Fibroblast of upper back skin (primary cell): ENCODE results near the gene CD200R1L.
"Not testable (repeated sequence)": the region's sequence is repeated elsewhere in the genome, so short reads cannot be mapped to it uniquely, and the experiment has no call there.

ENCODE experiments used
- DNase-seq: peaks from one replicate; pipeline ENCODE4 v3.0.0-alpha.2; 2013

The CD200R1L gene, protein sequence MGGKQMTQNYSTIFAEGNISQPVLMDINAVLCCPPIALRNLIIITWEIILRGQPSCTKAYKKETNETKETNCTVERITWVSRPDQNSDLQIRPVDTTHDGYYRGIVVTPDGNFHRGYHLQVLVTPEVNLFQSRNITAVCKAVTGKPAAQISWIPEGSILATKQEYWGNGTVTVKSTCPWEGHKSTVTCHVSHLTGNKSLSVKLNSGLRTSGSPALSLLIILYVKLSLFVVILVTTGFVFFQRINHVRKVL

DNA sequence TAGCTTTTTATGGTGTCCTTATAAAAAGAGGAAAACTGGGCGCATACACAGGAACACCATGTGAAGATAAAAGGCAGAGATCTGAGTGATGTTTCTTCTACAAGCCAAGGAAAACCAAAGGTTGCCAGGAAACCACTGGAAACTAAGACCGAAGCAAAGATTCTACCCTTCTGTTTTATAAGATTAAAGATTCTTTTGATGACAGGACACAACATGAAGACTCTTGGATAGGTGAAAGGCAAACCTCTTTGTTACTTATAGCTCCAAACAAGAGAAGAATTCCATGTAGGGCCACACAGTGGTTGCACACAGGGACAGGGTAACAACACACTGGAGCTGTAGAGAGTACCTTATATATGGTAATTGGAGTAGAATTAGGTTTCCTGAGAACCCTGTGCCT lies at the start of gene CD200R1L:
Gene CD200R1L, minus strand, starts transcription at position 101 of the 400 bp plus-strand sequence. CDS start 17,497 bp downstream, outside the sequence.
- no peak for DNase-seq

DNA sequence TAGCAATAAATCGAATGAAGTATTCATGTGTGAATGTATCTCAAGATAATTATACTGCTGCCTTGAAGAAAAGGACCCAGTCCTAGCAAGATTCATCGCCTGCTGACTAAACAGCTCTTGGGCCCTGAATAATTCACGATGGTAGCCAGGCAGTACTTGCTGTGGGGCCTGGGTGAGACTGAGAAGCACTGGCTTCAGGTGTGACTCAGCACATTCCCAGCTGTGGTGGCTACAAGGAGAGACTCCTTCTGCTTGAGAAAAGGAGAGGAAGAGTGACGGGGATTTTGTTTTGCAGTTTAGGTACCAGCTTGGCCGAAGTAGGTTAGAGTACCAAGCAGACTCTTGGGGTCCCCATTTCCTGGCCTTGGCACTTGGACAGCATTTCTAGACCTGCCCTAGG lies 47.6 kb upstream of the CD200R1L start:
- DNase-seq: peak; percentile 58

DNA sequence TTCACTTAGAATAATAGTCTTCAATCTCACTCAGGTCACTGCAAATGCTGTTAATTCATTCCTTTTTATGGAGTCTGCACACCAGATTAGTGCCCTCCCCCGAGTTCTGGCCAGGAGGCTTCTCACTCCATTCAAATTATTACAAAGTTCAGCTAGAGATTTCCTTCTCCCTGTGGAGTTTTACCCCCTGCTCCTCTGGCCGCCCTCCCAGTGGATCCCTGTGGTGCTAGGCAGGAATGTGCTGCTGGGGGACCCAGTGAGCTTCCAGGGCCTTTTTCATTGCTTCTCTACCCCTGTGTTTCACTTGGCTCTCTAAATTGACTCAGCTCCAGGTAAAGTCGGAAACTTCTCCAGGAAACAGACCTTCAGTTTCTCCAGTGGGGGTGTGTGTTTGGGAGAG lies 42.7 kb upstream of the CD200R1L start:
- DNase-seq: peak; percentile 46

DNA sequence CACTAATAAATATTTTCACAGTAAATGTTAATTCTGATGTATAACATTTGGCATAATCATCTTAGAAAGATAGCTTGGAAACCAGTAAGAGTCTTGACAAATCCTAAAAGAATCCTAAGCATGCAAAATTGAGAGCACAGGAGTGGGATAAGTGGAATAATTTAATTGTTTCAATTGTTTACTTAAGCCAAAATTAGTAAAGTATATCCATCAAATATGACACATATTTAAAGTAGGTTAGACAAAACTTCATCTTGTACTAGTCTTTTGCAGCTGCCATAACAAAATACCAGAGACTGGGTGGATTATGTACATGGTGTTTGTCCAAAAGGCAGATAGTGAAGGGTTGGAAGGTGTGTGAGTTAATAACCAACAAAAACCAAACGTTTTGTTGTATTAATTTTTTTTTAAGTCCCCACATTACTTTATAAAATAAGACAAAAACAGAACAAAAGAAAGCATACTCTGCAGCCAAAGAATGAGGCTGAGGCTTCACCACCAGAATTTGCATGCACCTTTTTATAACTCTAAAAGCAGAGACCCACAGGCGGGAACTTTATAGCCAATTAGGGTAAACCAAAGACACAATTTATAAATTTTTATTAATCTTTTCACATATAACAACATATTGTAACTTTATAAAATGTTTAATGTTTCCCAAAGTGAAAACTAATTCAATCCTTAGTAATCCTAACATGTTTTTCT lies 41.9 kb upstream of the CD200R1L start:
- peak; percentile 46 for DNase-seq

DNA sequence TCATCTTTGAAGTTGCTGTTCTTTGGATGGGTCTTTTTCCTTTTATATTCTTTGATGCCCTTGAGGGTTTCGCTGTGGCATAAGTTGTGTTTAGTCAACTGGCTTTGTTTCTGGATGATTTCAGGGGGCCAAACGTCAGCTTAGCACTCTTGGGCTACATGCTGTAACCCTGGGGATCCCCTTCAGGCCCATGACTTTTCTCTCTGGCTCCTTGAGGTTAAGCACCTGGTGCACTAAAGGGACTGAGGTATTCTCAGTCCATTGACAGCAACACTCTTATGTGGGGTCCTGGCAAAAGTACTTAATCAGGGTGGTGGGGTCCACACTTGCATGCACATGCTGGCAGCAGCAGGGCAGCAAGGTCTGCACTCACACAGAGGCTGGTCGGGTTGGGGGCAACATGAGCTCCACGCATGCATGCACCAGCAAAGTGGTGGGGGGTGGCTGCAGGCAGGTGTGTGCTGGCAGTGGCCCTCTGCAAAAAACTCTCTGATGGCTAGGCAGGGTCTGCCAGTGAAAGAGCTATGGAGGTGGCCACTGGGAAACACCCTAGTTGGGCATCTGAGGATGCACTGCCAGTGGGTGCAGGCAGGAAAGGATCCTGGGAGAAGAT lies 38.1 kb upstream of the CD200R1L start:
- no peak for DNase-seq

DNA sequence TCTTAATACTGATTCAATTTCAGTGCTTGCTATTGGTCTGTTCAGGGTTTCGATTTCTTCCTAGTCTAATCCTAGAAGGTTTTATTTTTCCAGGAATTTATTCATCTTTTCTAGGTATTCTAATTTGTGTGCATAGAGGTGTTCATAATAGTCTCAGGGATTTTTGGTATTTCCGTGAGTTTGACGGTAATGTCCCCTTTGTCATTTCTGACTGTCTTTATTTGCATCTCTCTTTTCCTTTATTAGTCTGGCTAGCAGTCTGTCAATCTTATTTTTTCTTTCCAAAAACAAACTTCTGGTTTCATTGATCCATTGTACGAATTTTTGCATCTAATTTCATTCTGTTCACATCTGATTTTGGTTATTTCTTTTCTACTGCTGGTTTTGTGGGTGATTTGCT lies 35.2 kb upstream of the CD200R1L start:
- no peak for DNase-seq

DNA sequence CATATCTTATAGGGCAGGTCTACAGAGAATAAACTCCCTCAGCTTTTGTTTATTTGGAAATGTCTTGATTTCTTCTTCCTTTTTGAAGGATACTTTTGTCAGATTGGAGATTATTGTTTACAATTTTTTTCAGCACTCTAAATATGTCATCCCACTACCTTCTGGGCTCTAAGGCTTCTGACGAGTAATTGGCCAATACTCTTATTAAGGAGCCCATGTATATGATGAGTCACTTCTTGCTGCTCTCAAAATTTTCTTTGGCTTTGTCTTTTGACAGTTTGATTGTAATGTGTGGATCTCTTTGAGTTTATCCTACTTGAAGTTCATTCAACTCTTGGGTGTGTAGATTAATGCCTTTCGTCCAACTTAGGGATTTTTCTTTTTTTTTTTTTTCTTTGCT lies 28.9 kb upstream of the CD200R1L start:
- DNase-seq: no peak

DNA sequence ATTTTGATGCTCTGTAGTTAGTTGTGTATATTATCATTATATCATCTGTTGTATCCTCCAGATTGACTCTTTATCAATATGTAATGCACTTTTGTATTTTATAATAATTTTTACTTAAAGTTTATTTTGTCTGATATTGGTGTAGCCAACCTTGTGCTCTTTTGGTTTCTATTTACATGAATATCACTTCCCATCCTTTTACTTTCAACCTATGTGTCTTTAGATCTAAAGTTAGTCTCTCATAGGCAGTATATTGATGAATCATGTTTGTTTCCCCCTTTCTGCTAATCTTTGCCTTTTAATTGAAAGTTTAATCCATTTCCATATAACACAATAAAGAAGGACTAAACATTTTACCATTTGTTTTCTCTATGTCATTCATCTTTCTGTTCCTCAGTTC lies 28.1 kb upstream of the CD200R1L start:
- DNase-seq: no peak

DNA sequence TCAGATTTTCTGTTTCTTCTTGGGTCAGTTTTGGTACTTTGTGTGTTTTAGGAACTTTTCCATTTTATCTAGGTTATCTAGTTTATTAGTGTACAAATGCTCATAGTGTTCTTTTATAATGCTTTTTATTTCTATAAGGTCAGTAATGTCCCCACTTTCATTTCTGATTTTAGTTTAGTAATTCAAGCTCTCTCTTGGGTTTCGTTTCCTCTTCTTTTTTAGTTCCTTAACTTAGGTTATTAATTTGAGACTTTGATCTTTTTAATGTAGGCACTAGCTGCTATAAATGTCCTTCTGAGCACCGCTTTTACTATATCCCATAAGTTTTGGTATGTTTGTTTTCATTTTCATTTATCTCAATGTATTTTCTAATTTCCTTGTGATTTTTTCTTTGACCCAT lies 27.0 kb upstream of the CD200R1L start:
- DNase-seq: no peak

DNA sequence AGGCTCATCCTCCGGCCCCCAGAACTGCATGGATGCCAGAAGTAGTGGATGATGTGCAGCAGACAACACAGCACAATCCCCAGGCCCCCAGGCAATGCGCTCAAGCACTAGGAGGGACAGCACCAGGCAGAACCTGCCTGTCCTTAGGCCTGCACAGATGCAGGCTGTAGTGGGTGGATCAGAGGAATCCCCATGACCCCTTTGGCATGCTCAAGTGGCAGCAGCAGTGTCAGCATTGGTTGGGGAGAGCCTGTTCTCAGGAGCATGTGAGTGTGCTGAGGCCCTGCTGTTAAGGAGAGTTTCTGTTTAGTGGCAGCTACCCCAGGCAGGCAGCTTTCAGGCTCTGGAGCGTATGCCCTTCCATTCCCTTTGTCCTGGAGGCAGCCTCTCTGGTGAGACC lies 25.1 kb upstream of the CD200R1L start:
- DNase-seq: no peak

DNA sequence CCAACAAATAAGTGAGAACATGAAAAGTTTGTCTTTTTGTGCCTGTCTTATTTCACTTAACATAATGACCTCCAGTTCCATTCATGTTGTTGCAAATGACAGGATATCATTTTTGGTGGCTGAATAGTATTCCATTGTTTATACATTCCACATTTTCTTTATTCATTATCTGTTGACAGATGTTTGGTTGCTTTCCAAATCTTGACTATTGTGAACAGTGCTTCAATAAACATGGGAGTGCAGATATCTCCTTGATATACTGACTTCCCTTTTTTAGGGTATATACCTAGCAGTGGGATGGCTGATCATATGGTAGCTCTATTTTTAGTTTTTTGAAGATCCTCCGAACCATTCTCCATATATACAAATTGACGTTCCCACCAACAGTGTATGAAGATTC lies 19.1 kb upstream of the CD200R1L start:
- DNase-seq: no peak

DNA sequence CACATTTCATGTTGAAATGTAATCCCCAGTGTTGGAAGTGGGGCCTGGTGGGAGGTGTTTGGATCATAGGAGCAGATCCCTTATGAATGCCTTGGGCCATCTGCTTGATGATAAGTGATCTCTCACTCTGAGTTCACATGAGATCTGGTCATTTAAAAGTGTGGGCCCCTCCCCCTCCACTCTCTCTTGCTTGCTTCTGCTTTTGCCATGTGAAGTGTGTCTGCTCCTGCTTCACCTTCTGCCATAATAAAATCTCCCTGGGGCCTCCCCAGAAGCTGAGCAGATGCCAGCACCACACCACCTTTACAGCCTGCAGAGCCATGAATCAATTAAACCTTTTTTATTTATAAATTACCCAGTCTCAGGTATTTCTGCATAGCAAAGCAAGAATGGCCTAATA lies 14.2 kb upstream of the CD200R1L start:
- DNase-seq: no peak

DNA sequence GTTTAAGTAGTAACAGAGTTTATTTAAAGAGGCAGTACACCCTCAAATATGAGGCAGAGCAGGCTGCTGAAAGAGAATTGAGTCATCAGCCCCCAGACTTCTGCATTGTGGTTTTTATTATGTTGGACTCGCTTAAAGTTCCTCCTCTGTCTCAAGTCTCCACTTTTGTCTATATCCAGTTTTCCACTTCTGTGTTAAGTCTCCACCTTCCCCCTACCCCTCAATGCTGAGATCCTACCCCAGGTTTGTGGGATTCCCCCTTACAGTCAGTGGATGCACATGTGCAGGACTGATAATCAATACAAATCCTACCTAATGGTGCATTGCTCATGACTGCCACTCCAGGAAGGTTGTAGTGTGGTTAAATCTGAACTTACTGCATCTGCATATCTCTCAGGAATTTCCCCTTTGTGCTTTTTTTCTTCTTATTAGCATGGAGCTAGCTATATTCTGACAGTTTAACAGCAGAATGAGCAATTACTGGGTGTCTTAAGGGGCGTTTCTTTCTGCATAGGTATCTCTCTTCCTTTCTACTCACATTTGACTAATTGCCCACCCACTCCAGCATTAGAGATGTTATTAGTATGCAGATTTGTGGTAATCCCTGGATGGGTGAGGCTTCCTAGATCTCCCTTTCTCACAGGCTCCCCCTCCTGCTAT lies 11.9 kb upstream of the CD200R1L start:
- peak; percentile 27 for DNase-seq

DNA sequence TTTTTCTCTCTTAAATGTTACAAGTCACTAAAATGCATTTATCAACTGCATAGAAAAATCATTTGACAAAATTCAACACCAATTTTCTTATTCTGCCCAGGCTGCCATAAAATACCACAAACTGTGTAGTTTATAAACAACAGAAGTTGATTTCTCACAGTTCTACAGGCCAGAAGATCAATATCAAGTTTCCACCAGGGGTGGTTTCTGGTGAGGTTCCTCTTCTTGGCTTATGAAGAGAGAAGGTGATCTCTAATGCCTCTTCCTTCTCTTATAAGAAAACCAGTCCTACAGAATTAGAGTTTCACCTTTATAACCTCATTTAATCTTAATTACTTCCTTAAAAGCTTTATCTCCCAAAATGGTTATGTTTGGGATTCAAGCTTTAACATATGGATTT lies 10.9 kb upstream of the CD200R1L start:
- no peak for DNase-seq

DNA sequence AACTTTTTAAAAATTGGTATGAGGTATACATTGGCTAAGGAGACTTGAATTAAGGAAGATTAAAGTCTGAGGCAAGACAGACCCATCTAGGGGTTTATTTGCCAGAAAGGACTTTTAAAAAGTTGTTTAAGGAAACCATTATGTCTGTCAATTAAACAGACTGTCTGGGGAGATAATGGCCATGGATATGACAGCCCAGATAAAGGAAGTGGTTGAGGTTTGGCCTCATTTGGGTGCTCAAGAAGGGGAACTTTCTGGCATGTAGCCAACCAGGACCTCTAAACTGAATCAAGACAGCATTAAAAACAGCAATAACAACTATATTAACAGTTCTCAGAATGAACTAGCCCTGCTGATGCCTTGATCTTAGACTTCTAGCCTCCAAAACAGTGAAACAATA lies 9.9 kb upstream of the CD200R1L start:
- DNase-seq: no peak

DNA sequence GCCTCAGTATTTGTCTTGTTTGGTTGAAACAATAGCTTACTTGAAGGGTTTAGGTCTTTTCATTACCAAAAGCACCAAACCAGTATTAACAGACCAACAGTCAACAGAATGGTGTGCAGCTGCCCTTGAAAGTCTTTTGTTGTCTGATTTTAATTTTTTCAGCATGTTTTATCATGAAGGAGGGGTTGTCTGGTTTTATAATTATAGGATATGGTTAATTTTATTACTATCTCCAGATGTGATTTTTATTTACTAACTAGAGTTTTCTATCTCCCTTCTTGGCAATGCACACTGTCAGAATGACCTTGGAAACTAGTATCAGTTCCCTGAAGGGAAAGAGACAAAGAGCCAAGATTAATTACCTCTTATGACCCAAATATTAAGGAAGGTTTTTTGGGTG lies 9.2 kb upstream of the CD200R1L start:
- no peak for DNase-seq

DNA sequence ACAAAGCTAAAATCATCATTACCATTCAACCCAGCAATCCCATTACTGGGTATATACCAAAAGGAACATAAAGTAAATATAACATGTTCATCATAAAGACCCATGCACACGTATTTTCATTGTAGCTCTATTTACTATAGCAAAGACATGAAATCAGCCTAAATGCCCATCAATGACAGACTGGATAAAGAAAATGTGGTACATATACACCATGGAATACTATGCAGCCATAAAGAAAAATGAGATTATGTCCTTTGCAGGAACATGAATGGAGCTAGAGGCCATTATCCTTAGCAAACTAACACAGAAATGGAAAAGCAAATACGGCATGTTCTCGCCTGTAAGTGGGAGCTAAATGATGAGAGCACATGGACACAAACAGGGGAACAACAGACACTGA lies 8.4 kb upstream of the CD200R1L start:
- DNase-seq: not testable (repeated sequence)

DNA sequence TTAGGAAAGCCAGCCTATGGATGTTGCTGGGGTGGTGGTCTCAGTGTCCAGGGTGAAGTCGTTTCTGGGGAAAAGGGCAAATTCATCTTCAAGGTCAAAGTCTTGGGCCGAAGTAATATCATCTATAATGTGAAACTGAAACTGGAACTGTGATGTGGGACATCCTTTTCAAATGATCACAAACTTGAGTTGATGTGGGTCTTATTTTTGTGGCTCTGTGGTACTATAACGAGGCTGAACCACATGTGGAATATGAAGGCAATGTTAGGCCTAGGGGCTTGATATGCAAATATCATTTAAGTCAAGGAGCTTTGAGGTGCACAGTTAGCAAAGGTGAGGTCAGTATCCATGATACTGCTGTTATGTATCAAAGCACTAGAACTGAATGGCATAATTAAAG lies 1.5 kb upstream of the CD200R1L start:
- no peak for DNase-seq

DNA sequence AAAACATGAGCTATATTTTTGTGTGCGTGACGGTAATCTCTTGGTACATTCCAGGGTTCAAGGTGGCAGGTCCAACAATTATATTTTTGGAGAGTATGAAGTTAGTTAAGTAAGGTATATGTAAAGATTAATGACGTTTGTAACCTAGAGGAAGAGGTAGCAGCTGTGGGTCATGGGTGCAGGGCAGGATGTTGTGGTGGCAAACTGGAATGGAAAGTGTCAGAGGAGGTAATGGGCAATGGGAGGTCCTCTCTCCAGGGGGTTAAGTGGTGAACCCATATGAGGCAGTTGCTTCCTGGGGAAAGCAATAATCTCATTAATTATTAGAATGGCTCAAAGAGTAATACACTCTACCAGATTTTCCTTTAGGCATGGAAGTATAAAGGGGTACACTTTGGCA lies 1.0 kb upstream of the CD200R1L start:
- no peak for DNase-seq

DNA sequence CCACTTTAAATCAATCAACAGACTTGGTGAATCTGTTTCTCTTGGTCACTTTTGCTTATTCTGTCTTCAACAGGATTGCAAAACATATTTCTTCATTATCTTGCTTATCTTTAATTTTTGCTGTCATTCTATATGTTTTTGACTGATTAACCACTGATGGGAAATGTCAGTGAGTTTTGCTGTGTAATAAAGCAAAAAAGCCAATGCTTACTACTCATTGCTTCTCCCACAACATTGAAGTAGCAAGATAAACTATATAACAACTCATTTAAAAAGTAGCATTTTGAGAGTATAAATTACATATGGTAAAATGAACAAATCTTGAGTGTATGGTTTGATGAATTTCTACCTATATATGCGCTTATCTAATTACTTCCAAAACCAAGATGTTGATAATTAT lies 892 bp downstream of the CD200R1L start:
- no peak for DNase-seq

DNA sequence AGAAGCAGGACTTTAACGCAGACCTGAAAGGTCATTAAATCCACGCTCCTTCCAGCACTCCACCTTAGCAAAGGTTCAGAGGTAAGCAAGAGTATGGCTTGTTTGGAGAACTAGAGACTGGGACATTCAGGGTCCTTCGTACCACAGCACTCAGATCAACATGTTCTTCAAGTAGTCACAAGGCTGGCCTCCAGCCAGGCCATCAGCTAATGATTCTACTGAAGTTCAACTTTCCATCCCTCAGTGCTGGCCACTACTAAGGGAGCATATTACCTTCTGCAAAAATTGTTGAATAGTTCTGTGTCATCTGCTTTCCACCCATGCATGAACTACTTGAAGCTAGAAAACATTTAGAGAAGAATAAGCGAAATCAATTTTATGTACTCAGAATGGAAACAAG lies 17.6 kb downstream of the CD200R1L start:
- DNase-seq: no peak

DNA sequence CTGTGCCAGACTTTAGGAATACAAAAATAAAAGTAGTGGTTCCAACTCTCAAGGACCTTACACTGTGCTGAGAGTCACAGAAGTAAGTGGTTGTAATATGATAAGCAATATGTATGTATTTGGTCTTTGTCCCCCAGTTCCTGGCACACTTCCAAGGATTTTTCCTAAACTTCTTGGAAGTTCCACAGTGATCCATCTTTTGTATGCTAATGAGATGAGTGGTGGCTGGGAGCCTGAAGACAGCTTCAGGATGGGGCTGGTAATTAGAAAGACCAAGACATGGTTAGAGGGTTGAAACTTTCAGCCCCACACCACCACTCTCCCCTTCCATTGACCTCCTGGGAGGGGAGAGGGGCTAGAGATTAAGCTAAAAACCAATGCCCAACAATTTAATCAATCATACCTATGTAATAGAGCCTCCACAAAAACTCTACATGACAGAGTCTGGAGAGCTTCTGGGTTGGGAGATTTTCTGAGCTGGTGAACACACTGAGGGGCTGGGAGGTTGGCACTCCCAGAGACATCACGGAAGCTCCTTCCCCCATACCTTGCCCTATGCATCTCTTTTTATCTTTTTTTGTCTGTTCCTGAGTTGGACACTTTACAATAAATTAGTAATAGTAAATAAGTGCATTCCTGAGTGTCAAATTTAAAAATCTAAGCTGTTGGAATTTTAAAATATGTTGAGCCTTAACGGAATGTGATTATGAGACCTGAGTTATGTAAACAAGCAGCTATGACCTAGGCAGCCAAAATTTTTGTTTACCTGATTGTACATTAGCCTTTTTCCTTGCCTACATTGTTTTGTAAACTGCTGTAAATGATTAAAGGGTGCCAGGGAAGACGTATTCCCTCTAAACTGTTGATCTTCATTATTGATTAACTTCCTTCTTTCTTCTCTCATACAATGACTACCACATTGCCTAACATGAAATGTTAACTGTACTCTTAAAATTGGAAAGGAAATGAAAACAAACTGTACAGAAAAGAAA lies 24.3 kb downstream of the CD200R1L start:
- DNase-seq: no peak

DNA sequence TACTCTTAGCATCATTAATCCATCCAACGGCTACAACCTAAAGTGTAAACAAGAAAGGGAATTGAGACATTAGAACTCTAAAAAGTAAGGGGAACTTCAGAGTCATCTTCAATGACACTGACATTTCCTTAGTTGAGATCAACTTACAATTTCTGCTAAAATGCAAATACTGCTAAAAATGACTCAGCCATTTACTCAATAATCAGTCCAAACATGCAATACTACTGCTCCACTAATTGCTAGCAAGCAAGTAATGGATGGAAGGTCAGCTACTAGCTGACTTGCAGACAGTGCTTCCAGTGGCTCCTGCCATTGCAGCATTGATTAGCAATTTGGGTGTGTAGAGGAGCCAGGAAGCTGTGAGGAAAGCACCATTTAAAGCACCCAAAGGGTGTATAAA lies 28.4 kb downstream of the CD200R1L start:
- peak; percentile 53 for DNase-seq
